NB4 (cell line): ENCODE measurements around the gene CYYR1.

ENCODE experiments used
- DNase-seq: peaks from one replicate; pipeline ENCODE4 v3.0.0; 2010; ENCODE audit warnings: low read depth
- H3K4me3 ChIP-seq: one replicate; pipeline ENCODE4 v1.5.1; 2011; ENCODE audit warnings: mild to moderate bottlenecking, low read depth, low read length, moderate library complexity
- MYC ChIP-seq: IDR thresholded peaks from 2 replicates; pipeline ENCODE4 v1.6.1; 2011; ENCODE audit warnings: low read depth, low read length
- POLR2A ChIP-seq: IDR thresholded peaks from 2 replicates; pipeline ENCODE4 v1.6.1; 2011; ENCODE audit warnings: mild to moderate bottlenecking; ENCODE audit not compliant: insufficient read length; ENCODE audit errors: extremely low read depth
- TF ChIP-seq, protein P1 (sequence below): IDR thresholded peaks from 2 replicates; pipeline ENCODE4 v1.6.1; 2011; ENCODE audit warnings: low read depth, low read length
- TF ChIP-seq, protein P2 (sequence below): IDR thresholded peaks from one replicate; pipeline ENCODE4 v1.5.1; 2012; ENCODE audit warnings: low read depth, low read length

Gene CYYR1

GRCh38 chr21:26581818-26582217 is 8.7 kb upstream of the CYYR1 start:
- TF ChIP-seq, protein P1, sequence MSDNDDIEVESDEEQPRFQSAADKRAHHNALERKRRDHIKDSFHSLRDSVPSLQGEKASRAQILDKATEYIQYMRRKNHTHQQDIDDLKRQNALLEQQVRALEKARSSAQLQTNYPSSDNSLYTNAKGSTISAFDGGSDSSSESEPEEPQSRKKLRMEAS = no peak
- TF ChIP-seq POLR2A (no peak), MYC (no peak)
- TF ChIP-seq, protein P2, sequence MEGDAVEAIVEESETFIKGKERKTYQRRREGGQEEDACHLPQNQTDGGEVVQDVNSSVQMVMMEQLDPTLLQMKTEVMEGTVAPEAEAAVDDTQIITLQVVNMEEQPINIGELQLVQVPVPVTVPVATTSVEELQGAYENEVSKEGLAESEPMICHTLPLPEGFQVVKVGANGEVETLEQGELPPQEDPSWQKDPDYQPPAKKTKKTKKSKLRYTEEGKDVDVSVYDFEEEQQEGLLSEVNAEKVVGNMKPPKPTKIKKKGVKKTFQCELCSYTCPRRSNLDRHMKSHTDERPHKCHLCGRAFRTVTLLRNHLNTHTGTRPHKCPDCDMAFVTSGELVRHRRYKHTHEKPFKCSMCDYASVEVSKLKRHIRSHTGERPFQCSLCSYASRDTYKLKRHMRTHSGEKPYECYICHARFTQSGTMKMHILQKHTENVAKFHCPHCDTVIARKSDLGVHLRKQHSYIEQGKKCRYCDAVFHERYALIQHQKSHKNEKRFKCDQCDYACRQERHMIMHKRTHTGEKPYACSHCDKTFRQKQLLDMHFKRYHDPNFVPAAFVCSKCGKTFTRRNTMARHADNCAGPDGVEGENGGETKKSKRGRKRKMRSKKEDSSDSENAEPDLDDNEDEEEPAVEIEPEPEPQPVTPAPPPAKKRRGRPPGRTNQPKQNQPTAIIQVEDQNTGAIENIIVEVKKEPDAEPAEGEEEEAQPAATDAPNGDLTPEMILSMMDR = no peak
- no peak for DNase-seq
- no peak overlapping the region for H3K4me3 ChIP-seq

GRCh38 chr21:26572076-26572701 is 897 bp downstream of the CYYR1 start:
- TF ChIP-seq, protein P1 = no peak
- TF ChIP-seq MYC = no peak
- no peak overlapping the region for H3K4me3 ChIP-seq
- DNase-seq = no peak

DNA sequence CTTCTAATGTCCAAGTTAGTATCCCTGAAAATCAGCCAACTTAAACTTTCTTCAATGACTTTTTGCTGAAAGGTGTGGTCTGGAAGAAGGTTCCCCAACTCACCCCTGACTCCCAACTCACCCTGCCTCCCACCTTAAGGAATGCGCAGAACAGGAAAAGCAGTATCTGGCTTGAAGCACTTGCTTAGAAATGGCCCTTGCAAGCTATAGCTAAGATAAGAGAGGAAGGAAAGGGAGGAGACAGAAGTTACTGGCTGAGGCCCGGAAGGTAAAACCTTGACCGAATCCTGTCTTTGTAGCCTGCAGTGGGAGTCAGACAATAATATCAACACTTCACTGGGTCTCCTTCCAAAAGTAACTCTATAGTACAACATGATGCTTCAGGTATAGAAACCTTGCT is 2.9 kb downstream of the CYYR1 start:
- no peak for TF ChIP-seq POLR2A
- TF ChIP-seq, protein P1 = no peak
- no peak overlapping the region for H3K4me3 ChIP-seq
- no peak for DNase-seq

DNA sequence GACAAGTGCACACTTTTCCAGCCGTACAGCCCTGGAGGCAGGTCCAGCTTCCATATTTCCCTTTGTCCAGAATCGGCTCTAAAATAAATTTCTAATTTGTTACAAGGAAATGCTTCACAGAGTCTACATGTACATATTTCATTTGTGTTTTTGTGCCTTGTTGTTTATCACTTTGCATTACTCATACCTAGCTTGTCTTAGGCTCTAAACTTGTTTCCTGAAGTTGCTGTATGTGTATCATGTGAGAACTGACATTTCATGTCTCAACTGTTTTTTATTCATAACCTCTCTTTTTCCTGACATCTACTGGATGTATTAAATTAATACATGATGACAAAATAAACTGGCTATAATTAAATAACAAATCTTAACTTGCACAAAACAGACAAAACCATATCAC is 7.5 kb downstream of the CYYR1 start:
- H3K4me3 ChIP-seq = no peak overlapping the region
- TF ChIP-seq, protein P1 = no peak
- no peak for DNase-seq

DNA sequence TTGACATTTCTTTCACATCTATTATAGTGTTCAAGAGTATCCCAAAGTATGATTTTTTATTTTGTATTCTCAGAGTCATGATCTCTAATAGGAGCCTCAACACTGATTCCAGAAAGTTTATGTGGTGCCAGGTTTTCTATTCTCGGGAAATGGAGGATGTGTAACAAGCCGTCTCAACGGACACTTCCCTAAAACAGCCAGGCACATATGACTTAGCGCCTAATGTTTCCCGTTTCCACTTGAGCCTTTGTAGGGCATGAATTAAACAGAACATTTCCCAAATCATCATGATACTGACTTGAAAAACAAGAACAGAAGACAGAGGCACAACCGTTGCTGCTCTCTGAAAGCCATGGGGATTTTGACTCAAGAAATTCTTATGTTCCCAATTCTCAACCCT is 8.0 kb downstream of the CYYR1 start:
- TF ChIP-seq MYC = no peak
- no peak for TF ChIP-seq POLR2A
- TF ChIP-seq, protein P2 = no peak
- DNase-seq = no peak
- H3K4me3 ChIP-seq = no peak overlapping the region

DNA sequence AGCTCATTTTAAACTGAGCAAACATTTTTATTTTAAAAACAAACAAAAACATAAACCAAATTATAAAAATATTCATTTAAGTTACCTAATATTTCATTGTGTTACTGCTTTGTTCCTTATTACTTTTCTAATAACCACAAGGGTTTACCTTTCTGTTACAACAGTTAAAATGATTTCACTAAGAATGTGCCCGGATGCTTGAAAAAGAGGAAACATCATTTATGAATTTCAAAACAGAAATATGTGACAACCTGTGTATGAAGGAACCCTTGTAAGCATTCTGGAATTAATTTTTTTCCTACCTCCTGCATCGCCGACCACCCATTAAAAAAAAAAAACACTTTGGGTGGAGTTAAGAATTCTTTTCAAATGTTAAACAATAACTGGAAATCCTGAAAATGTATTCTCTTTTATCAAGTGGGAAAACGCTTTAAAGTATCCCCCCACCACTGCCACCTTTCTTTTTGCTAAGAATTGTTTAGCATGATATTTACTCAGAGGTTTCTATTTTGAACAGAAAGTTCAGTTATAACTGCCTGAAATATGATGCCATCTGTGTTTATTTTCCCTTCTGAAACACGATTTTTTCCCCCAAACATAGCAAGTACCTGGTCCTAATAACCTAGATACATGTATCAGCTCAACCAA is 9.1 kb downstream of the CYYR1 start:
- no peak for DNase-seq
- TF ChIP-seq MYC = no peak
- TF ChIP-seq, protein P1 = no peak
- TF ChIP-seq, protein P2 = no peak
- TF ChIP-seq POLR2A = no peak

DNA sequence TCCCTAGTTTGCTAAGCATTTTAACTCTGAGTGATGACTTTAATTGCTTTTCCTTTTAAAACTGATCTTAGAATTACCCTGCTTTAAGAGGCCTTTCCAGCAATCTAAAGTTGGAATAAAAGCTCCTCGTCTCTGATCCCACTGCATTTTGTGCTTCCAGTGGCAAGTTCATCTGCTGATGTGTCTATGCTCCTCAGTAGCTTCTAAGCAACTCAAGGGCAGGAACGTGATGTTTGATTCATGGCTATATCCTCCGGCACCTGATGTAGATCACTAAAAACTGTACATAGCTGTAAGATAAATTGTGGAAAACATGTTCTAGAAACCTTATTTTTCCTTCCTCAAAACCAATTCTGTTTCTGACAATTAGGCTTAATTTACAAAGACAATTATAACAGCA is 12.5 kb downstream of the CYYR1 start:
- DNase-seq = no peak
- TF ChIP-seq POLR2A (no peak), MYC (no peak)
- TF ChIP-seq, protein P1 = no peak
- TF ChIP-seq, protein P2 = no peak
- H3K4me3 ChIP-seq = no peak overlapping the region

More for the DNA sequence above, 9.1 kb downstream of the CYYR1 start:
- H3K4me3 ChIP-seq = no peak overlapping the region
